GM18870 (cell line): Measurements from ENCODE around the gene PTPRH.

Experiments
- ATAC-seq: cut with Tn5 transposase; IDR thresholded peaks from one replicate; pipeline ENCODE4 v1.9.1; 2021; ENCODE audit warnings: moderate library complexity; ENCODE audit not compliant: unreplicated experiment

The PTPRH gene

DNA sequence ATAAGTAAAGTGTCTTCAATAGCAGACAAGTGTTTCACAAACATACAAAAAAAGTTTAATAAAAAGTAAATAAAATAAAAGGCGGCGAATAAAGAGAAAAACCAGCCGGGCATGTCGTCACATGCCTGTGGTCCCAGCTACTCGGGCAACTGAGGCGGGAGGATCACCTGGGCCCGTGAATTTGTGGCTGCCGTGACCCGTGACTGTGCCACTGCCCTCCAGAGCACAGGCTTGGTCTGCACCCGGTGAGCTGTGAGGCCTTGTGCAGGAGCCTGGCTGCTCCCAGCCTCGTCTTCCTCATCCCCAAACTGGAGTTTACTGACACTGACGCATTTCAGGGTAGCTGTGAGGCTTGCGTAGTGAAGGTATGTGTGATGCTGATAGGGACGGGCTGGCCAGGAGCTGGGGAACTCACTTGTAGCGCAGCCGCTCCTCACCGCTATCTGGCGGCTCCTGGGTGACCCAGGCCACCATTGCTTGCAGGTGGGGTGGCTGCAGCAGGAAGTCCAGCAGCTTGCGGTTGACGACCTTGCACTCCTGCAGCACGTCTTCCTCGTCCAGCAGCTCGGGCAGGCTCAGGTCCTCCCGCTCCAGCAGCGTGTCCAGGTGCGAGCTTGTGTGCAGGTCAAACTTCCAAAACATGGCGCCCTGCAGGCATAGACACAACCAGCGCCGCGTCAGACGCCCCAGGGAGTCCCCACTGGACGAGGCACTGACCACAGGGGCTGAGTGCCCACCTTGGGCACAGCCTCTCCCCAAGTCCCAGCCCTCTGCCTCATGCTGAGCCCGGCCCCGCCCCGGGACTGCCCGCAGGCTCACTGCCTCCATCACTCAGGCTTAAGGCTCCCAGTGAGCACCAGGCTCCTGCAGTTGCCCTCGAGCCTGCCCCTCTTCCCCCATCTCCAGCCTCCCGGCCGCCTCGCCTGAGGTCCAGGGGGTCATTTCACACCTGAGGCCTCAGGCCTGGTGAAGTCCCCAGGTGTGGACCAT, 37.5 kb upstream of the PTPRH start:
- ATAC-seq: no peak

DNA sequence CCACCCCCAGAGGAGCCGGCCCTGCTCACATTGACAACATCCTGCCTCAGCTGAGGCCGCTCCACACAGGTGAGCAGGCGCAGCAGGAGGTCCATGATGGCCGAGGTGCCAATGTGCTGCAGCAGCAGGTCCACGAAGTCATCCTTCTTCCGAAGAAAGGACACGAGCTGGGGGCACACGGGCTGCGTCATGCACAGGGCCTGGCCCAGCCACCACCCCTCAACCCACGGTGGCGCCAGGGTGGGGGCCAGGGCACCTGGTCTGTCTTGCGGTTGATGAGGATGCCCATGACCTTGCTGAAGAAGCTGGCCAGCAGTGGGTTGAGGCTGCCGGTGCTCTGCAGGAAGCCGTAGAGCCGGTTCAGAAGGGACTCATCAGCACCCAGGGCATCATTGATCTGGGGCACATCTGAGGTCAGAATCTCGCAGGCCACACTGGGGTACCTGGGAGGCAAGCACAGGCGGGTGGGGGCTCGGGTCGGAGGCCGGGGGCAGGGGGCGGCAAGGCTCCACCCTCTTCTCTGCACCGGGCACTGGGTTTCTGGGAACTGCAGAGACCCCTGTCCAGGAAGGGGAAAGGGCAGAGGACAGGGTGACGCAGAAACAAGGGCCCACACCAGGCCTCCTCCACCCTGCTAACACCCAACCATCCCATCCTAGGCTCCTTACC, 36.1 kb upstream of the PTPRH start:
- no peak for ATAC-seq

DNA sequence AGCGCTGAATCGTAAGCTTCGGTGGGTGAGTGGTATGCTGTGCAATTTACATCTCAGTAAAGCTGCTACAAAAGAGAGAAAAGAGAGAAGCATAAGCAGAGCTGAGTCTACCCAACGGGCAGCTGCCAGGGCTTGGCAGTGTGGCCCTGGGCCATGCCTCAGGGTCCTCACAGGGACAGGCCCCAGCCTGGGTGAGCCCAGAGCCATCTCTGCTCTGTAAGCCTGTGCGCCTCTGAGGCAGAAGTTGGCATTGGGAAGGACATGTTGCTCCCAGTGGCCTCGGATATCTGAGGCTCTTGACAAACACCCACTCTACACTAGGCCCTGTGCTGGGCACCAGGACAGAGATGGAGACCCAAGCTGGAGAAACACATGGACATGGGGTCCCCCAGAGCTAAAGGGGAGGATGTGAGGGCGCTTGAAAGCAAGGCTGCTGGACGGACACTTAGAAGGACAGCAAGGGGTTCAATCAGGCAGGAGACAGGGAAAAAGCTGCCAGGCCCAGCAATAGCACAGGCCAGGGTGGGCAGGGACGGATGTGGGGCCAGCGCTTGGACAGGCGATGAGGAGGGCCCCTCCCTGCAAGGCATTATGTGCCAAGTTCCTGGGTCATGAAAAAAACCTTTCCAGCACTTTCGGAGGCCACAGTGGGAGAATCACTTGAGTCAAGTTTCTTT, 34.8 kb upstream of the PTPRH start:
- ATAC-seq: no peak

DNA sequence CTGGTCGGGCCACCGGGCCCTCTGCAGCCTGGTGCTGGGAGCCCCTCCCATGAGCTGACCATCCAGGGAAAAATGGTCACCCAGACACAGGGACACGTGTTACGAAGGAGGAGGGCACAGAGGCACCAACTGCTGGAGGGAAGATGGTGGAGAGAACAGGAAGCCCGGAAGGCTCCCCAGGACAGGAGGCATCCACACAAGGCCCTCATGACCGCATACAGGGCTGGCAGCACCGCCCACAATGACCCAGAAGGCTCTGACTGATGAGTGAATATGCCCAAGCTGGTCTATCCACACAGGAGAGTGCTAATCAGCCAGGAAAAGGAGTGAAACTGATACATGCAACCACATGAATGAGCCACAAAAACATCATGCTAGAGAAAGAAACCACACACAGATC, 33.2 kb upstream of the PTPRH start:
- ATAC-seq: no peak

DNA sequence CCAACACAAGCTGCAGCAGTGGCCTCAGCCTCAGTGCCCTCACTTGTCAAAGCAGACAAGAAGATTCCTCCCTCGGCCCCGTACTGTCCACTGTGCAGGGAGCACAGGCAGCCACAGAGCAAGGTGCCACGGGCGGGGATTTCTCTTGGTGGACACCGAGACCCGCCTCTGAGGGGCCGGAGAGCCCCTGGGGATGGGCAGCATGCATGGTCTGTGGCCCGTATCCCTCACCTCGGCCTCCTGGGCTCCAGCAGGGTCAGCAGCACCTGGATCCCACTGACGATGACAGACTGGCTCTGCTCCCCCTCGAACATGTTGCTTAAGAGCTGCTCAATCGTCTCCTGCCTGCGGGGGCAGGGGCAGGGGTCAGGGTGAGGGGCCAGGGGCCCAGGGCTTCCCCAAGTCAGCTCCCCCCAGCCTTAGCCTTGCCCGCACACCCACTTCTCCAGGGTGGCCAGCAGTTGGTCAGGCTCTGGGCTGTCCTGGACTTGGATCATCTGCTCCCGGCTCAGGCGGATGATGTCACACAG, 32.7 kb upstream of the PTPRH start:
- no peak for ATAC-seq

DNA sequence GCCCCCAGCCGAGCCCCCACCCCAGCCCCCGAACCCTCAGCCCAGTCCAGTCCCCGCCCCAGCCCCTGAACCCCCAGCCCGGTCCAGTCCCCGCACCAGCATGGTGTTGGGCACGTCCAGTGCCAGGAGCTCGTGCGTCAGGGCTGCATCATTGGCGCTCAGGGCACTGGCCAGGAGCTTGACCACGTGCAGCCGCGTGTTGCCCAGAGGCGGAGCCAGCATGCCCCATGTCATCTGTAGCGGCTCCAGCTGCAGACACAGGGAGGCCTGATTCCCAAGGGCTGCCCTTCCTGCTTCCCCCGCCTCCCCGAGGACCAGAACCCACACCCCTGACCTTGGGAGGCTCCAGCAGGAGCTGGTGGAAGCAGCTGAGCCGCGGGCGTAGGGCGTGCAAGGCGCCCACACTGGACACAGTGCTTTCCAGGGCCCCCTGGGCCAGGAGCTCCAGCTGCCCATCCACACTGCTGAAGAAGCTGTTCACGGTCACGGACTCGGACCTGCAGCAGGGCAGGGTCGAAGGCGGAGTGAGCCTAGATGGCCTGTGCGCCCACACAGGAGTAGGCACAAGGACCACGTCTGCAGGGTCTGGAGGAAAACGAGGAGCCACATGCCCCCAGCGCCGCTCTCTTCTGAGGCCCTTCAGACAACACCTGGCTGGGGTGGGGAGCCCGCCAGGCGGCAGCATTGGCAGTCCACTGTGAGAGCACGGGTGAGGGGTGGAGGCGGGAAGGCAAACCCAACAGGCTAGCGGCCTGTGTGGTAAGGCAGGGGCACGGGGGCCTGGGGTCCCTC, 32.0 kb upstream of the PTPRH start:
- no peak for ATAC-seq

DNA sequence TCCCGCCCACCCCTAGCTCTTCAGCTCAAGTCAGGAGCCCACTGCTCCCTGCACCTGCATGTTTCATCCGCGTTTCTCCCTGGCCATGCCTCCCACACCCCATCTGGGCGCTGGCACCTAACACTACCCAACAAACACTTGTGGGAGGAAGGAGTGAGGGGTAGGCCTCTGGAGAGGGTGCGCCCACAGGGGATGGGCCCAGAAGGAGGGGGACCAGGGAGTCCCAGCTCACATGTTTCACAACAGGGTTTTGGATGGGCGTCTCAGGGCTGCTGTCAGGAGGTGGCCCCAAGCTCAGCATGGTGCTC, 31.4 kb upstream of the PTPRH start:
- ATAC-seq: no peak

DNA sequence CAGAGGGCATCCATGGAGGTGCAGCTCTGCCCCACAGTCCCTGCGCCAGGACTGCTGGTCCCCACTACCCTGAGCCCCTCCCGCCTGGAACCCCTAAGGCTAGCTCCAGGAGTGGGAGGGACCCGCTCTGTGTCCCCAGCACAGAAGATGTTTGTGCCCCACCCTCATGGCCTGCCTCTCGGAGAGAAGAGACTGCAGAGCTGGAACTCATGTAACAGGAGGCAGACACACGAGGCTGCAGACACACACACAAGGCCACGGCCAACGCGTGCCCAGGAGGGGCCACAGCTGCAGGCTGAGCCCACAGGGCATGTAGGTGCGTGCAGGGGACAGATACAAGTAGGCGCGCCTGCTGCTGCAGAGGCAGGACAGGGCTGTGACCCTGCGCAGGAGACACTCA, 29.7 kb upstream of the PTPRH start:
- ATAC-seq: no peak

DNA sequence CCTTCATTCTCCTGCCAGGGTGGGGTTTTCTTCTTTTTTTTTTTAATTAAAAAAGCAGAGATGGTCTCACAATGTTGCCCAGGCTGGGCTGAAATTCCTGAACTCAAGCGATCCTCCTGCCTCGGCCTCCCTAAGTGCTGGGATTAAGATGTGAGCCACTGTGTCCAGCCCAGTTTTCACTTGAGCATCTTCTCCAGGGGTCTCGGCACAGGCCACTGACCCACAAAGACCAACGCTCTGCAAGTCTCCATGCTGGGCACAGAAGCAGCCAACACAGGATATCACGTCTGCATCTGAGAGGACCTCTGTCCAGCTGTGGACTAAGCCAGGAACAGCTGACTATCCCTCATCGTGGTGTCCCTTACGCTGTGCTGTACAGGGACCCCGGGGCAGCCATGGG, 28.7 kb upstream of the PTPRH start:
- ATAC-seq: no peak

DNA sequence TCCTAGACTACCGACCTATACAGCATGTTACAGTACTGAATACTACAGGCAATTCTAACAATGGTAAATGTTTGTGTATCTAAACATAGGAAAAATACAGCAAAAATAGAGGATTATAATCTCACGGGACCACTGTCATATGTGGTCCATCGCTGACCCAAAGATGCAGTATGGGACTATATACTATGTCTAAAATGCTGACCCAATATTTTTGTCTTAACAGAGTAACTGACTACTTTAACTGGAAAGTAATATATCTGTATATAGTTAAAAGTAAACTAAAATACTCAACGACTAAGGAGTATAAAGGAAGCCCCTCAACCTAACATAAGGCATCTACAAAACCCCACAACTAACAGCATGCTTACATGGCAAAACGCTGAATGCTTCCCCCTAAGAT, 23.7 kb upstream of the PTPRH start:
- ATAC-seq: no peak

DNA sequence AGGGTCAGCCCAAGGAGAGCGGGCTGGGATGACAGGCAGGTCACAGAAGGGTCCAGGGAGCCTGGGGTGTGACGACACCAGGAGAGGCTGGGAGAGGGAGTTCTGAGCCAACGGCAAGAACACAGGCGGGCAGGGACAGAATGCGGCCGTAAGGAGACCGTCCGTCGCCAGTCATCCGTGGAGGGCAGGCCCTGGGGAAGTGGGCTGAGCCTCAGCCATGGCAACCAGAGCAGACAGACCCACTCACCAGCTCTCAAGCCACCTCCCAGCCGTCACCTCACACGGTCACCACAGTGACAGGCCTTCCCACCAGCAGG, 22.9 kb upstream of the PTPRH start:
- no peak for ATAC-seq

DNA sequence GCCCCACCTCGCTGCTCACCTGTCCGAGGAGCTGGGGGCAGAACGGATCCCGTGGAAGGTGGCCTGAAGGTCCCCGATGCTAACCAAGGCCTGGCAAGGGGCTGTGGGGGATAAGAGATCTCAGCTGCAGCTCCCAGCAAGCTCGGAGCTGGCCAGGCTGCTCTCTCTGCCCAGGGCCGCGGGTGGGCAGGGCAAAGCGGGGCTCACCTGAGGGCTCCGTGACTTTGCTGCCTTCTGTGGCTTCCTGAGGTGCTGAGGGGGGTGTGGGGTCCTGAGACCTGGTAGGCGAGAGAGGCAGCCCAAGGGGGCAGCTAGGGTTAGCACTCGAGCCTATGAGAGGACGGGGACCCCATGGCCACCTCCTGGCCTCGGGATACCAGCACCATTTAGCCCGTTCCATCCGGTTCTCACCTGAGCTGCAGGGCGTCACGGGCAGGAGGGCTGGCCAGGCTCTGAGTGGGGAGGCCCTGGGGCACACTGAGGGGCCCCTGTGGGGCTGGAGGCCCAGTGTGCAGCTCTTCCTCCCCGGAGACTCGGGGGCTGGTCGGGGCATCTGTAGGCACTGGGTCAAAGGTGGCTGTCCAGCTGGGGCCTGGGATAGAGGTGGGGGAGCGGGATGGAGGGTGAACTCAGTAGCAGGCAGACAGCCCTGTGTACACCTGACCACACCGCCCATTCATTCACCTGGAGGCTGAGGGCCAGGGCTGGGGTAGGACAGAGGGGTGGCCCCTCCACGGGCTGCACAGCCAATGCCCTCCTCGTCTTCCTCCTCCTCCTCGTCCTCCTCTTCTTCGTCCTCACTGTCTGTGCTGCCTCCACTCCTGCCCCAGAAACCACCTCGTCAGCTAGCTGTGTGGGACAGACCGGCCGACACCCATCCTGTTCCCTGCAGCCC, 22.3 kb upstream of the PTPRH start:
- no peak for ATAC-seq

DNA sequence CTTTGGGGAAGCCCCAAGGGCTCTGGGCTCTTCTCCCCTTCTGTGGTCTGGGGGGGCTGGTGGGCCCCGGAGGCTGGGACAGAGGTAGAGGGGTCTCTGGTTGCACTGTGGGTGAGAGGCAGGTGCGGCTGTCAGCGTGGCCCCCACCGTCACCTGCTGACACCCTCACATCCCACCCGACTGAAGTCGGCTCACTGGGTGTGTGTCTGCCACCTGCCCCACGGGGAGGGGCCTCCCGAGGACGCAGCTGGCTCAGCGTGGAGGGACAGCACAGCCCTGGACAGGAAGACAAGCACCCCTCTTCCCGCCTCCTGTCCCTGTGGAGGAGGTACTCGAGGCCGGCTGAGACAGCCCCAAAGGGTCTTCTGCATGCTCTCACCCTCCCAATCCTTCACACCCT, 21.5 kb upstream of the PTPRH start:
- ATAC-seq: no peak

DNA sequence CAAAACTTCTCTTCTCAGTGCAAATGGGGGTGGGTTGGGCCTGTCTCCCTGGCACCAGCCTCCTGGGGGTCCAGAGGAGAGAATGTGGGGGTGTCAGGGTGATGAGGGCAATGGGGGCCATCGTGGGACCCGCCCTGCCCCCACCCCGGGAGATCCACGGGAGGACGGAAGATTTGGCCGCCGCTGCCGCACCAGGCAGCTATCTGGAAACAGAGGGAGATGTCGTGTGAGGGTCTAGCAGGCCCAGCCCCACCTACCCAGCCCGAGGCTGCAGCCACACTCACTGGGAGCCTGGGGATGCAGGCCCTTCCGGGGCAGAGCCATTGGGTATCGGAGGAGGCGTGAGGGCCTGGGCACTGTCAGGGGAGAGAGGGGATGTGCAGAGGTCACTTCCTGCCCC, 21.0 kb upstream of the PTPRH start:
- ATAC-seq: no peak

DNA sequence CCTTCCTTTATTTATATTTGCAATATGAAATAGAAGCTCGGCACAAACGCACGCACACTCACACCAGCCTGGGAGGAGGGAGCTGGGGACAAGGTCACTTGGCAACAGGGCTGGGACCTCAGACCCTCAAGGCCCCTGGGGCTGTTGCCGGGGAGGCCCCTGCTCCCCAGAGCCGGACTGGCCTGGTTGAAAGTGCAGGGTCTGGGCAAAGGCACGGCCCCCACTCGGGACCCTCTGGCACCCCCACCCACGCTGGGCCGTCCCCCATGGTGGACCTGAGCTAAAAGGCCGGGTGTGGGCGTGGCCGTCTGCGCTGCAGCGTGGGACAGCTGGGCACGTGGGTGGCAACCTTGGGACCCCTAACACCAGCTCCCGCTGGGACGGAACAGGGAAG, 20.5 kb upstream of the PTPRH start:
- ATAC-seq: no peak

DNA sequence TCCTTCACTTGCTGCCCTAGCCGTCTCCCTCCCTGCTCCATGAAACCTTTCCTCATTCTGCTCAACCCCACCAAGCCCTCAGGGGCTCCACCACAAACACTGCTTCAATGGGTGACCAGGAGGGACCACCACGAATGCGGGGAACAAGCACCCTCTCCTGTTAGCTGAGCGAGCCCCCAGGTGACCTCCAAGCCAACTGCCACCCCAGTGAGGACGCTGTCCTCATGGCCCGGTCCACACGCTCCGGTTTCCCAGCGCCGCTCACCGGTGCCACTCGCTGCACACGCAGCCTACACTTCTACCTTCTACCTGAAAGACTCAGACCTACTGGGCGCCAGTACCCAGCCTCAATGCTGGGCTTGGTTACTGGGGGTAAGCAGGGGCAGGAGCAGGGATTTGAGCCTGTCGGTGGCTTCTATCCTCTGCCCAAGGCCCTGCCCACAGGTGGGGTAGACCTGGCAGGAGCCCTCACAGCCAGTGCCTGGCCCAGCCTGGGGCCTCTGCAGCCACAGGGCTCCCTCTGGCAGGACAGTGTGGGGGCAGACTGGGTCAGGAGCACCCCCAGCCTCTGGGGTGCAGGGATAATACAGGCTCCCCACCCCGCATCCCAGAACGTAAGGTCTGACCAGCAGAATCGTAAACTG, 20.0 kb upstream of the PTPRH start:
- no peak for ATAC-seq

DNA sequence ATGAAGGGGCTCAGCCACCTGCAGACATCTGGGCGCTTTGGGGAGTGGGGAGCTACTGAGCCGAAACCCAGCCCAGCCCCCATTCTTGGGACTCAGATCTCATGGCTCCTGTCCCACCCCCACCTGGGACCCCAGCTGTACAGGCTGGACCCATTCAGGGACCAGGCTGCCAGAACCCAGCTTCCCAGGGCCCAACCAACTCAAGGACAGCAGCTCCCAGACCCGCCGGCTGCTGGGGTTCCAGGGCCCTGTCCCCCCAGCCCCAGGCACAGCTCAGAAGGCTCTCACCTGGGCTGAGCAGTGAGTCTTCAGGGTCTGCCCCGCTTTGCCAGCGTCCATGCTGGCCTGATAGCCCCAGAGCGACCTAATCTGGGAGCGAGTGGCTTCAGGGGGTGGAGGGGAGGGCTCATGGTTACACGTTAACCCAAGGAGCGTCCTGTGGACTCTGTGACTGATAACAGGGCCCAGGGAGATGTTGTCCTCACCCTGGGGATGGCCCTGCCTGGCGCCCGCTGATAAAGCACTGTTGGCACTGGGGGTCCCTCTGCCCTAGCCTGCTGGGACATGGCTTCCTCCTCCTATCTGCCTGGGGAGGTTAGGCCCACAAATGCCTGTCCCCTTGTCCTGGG, 19.2 kb upstream of the PTPRH start, which contains the start of gene TMEM86B:
Gene TMEM86B, minus strand, starts transcription at position 361 of the 629 bp plus-strand sequence. Its CDS starts 22 bp downstream, at position 339.
- ATAC-seq: no peak

DNA sequence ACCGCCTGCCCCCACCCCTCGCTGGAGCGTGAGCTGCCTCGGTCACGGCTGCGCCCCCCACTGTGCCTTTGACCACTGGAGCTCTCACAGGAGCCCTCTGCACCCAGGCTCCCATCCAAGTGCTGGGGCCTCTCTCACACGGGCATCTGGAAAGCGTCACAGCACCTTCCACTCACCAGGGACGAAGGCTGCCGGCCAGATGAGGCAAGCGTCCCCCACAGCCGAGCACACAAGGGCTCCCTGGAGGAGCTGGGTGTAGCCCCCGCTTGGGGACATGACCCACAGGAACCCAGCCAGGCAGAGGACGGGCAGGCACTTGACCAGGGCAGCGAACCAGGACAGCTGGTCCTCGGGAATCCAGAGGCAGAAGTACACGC, 18.7 kb upstream of the PTPRH start:
- no peak for ATAC-seq
